ENCODE measurements around the gene NEUROD4.

NEUROD4 gene

DNA sequence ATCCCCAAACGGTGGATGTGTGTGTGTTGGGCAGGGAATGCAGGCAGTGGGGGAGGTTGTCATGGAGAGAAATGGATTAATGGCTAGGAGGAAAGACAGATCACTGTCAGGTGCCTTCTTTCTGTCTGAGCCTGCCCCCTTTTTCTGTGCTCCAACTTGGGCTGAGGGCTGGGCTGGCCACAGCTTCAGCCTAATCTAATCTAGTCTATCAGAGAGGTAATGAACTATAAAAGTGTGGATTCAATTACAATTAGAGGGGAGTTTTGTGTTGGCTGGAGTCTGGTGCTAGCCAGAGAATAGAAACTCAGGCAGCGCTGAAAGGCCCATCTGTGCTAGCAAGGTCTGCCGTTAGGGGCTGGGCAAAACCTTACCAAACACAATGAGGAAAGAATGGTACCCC, 41.2 kb downstream of the NEUROD4 start:
- peak; percentile 38 for DNase-seq

DNA sequence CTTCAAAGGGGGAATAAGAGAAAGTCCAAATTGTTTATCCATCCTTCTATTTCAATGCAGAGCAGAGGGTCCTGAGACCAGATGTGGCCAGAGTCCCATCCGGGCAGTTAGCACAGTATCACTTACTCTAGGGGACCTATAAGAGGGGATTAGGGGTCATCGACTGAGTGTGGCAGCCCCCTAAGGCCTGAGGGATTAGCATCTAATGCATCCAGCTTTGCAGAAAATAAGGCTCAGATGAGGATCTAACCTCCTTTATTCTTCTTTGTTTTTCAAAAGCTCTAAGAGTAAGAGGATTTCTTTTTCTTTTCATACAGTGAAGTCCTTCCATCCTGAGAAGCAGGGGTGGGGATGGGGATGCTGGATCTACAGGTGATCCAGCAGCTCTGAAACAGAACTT, 43.5 kb downstream of the NEUROD4 start:
- DNase-seq, result no peak

GRCh38 chr12:55065535-55065934, 45.8 kb downstream of the NEUROD4 start:
- DNase-seq, result peak; percentile 13

DNA sequence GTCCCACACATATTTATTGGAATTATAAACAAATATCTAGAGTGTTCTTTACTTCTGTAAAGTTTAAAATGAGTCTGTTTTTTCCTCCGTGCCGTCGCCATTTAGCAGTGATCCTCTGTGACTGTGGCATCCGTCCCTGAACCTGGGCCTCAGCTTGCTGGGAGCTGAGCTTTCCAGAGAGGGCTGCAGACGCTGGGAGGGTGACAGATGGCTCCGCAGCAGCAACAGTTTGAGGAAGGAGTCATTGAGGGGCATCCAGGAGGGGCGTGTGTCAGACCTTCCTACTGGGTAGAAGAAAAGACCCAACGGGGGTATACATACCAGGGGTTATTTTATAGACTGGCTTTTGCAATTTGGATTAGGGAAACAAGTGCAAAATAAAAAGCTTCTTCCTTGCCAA, 47.9 kb downstream of the NEUROD4 start:
- peak; percentile 81 for DNase-seq

DNA sequence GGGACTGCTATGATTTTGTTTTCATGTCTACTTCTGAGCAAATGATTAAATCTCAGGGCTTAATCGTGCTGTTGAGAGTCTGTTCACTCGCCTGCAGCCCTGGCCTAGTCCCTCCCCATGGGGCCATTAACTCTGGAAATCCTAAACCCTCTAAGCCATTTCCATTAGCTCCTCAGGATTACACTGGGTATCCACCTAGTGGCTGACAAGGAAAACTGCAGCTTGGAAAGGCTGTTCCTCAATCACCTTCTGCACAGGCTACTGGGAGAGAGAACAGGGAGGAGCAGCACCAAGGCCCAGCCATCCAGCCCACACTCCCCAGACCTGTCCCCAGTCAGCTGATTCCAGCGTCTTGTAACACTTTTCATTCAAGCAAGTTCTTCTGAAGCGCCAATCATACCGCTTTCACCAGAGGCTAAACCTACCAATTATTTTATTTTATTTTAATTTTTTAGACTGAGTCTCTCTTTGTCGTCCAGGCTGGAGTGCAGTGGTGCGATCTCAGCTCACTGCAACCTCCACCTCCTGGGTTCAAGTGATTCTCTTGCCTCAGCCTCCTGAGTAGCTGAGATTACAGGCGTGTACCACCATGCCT, 48.7 kb downstream of the NEUROD4 start:
- peak; percentile 93 for DNase-seq

GRCh38 chr12:55072083-55072482, 52.3 kb downstream of the NEUROD4 start:
- peak; percentile 88 for DNase-seq

DNA sequence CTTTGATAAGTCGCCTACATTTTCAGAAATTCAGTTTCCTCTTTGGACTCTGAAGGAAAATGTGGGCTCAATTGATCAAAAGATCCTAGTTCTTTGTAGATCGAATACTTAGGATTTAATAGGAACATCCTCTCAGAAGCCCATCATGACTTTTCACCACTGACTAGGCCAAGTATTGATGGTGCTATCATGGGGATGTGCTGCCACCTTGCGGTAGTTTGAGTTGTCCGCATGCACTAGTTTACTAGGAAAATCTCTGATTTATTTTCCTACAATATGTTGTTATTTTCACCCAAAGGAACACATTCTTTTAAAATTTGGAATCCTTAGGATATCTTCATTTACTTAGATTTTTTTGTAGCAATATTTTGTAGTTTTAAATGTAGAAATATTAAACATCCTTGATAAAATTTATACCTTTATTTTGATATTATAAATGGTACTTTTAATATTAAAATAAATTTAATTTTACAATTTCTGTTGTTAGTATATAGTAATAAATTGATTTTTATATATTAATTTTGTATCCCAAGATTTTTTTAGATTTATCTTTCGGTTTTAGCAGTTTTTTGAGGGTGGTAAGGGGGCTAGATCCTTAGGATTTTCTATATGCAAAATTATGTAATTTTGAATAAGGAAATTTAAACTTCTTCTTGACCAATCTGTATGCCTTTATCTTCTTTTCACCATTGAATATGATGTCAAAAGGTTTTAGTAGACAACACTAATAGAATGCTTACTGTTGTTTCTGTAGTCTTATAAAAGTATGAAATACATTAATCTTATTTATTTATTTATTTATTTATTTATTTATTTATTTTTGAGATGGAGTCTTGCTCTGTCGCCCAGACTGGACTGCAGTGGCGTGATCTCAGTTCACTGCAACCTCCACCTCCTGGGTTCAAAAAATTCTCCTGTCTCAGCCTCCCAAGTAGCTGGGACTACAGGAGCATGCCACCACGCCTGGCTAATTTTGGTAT, 53.6 kb downstream of the NEUROD4 start:
- DNase-seq, result peak; percentile 71

DNA sequence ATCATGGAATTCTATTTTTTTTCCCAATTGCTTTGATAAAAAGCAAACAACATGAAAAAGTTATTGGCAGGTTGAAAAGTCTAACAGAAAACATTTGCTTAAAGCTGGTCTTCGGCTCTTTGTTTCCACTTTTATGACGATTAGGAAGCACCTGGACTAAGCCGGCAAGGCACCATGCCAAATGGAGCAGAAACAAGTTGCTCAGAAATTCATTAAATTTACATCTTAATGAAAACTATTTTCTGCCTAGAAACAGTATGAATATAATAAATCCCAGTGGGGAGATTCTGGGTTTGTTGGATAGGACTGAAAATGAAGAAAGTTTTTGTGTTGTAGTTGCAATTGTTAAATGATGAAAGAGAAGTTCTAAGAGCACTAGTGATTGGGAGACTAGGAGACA, 55.0 kb downstream of the NEUROD4 start:
- DNase-seq, result no peak

Measured in NCI-H2171 (cell line).